ENCODE data around the gene SNORC.
"Not testable (repeated sequence)": the region's sequence is repeated elsewhere in the genome, so short reads cannot be mapped to it uniquely, and the experiment has no call there.

Gene SNORC

DNA sequence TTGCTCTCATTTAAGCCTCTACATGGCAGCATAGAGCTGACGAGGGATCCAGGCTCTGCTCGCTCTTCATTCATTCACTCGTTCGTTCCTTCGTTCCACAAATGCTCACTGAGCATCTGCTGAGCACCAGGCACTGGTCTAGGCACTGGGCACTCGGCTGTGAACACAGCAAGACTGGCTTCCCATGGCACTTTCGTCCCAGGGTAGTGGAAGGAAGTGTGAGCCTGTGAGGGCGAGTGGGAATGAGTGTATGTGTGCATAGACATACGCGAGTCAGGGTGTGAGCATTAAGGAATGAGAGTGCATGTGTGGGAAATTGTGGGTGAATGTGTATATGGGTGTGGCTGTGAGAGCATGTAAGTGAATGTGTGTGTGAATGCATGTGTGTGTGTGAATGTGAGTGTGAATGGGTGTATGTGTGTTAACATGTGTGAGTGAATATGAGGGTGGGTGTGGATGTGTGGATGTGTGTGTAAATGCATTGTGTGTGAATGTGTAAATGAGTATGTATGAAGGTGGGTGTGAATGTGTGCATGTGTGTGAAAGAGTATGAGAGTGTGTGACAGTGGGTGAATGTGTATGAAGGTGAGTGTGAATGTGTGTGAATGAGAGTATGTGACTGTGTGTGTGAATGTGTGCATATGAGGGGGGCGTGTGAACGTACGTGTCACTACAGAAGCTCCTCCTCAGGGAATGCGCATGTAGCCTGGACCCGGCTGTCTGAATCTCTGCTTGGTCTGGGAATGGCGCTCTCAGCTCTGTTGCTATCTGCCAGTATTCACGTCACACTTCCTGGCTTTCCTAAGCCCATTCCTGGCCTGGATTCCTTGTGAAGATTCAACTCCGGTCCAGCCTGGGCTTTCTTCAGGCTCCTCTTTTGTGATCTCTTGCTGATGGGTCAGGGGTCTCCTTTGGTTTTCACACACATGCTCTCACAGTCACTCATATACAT, 28.8 kb downstream of the SNORC start:
- no peak for DNase-seq

GRCh38 chr2:232900811-232901735, 31.0 kb downstream of the SNORC start:
- no peak for DNase-seq

GRCh38 chr2:232901736-232902578, 31.9 kb downstream of the SNORC start:
- no peak for DNase-seq

DNA sequence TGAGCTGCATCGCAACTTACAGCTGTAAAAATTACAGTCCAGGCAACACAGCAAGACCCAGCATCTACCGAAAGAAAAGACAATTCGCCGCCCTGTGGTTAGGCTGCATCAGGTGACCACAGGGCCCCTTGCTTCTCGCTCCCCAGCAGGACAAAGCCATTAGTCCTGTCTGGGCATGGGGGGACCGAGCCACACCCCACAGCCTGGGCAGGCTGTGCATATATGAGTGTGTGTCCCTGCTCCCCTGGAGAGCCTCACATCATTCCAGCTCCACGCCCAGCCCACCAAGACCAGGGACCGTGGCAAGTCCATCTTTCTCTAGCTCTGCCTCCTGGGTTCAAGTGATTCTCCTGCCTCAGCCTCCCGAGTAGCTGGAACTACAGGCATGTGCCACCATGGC, 33.9 kb downstream of the SNORC start:
- no peak for DNase-seq

DNA sequence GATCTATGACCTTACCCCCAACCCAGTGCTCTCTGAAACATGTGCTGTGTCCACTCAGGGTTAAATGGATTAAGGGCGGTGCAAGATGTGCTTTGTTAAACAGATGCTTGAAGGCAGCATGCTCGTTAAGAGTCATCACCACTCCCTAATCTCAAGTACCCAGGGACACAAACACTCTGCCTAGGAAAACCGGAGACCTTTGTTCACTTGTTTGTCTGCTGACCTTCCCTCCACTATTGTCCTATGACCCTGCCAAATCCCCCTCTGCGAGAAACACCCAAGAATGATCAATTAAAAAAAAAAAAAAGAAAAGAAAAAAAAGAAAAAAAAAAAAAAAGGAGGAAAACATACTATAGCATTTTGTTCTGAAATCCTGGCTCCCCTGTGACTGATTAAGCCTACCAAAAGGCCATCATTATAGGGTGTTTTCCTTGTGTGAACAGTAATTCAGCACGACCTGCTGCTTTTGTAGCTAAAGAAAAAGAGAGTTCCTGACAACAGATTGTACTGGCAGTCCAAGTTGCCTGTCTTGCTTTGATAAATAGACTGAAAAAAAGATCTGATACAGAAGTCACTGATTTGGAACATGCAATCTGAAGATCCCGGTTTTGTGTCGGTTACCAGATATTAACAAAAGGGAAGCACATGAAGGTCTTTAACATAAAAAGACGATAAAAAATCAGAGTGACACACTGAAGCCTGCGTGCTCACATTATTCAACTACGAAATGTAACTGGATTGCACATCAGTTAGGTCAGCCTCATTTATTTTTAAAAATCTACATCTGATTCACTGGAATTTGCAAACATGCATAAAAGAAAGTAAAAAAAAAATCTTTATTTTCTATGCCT, 37.0 kb downstream of the SNORC start:
- not testable (repeated sequence) for DNase-seq

DNA sequence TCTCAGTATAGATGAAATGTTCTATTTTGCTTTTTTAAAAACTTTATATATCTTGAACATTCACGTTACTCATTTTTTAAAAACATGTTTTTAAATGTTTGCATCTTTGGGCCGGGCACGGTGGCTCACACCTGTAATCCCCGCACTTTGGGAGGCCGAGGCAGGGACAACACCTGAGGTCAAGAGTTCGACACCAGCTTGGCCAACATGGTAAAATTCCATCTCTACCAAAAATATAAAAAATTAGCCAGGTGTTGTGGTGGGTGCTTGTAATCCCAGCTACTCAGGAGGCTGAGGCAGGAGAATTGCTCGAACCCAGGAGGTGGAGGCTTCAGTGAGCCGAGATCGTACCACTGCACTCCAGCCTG, 37.6 kb downstream of the SNORC start:
- not testable (repeated sequence) for DNase-seq

- no peak for DNase-seq
Observed at GRCh38 chr2:232908695-232909094, 38.6 kb downstream of the SNORC start.

DNA sequence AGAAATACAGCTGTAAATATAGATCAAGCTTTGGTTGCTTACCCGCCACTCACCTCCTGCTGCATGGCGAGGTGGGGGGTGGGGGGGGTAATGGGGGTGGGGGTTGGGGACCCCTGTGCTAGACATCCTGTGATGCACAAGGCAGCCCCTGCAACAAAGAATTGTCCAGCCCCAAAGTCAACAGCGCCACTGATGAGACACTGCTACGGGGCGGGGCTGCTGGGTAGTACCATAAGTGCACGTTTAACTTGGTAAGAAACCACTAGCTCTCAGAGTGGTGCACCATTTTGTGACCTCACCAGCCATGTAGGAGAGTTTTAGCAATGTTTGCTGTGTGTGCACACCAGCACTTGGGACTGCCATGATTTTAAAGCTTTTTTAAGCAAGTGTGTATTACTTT, 40.3 kb downstream of the SNORC start:
- DNase-seq = no peak

- no peak for DNase-seq
Observed at GRCh38 chr2:232911712-232912277, 41.7 kb downstream of the SNORC start.

DNA sequence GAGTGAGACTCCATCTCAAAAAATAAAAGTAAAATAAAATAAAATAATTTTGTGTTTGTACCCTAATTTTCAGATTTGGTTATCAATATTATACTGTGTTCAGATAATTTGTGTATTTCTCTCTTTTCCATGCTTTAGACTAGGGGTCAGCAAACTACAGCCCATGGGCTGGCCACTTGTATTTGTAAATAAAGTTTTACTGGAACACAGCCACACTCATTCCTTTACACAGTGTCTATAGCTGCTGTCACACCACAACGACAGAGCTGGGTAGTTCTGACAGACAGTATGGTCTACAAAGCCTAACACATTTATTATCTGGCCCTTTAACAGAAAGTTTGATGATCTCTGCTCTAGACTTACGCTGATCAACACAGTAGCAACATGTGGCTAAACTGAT, 43.8 kb downstream of the SNORC start:
- DNase-seq = no peak

- DNase-seq = no peak
Observed at GRCh38 chr2:232919141-232919540, 49.1 kb downstream of the SNORC start.

DNA sequence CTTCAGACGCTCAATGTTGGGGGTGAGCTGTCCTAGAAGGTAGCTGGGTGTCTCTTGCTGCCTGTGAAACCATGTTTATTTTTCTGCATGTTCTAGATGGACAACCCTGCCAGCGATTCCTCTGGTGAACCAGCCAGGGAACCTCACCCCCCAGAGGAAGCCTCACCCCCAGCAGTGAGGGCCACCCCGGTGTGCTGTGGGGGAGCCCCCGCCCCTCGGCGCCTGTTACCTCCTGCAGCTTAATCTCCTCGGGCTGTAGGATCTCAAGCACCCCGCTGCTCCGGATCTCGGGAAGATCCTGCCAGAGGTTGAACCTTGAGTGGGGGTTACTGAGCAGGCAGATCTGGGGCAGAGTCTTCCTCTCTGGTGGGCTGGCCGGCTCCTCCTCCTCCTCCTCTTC, 50.0 kb downstream of the SNORC start:
- DNase-seq = no peak

DNA sequence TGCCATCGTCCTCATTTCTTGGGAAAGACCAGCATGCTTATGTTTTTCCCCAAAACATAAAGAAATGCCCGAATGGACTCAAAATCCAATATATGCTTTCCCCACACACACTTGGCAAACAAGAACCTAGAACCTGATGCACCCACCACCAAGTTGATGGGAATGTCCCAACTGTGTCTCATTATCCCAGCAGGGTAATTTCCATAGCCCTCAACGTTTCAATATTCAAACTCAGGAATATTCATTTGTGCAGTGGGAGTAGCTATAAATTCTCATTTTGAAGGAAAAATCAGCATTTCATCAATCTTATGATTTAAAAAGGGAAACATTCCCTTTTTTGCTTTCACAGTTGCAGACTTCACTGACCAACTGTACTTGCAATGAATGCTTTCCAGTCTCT, 50.7 kb downstream of the SNORC start:
- DNase-seq = no peak

- no peak for DNase-seq
Observed at GRCh38 chr2:232924433-232924832, 54.4 kb downstream of the SNORC start.

- DNase-seq = no peak
Observed at GRCh38 chr2:232925153-232925820, 55.2 kb downstream of the SNORC start.

GRCh38 chr2:232925821-232926156, 55.7 kb downstream of the SNORC start:
- no peak for DNase-seq

DNA sequence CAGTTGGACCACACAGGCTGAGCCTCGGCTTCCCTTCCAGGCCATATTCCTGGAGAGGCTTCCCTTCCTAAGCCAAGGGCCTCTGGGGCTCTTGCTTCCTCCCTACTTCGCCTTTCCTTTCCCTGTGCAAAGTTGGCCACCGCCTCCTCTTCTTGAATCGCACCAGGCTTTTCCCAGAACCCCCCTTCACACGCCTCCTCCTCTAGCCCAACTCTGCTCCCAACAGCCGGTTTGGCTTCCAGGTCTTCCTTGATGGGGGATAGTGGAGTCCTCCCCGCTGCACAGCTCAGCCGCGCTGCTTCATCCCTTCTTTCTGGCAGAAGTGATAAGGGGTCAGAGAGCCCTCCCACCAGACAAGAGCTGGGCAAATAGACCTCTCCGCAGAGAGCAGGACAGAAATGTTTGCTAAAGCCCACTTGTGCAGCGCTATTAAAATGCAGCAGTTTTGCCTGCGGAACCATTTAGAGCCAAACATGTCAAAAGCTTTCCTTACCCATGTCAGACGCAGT, 56.4 kb downstream of the SNORC start:
- DNase-seq = no peak

DNA sequence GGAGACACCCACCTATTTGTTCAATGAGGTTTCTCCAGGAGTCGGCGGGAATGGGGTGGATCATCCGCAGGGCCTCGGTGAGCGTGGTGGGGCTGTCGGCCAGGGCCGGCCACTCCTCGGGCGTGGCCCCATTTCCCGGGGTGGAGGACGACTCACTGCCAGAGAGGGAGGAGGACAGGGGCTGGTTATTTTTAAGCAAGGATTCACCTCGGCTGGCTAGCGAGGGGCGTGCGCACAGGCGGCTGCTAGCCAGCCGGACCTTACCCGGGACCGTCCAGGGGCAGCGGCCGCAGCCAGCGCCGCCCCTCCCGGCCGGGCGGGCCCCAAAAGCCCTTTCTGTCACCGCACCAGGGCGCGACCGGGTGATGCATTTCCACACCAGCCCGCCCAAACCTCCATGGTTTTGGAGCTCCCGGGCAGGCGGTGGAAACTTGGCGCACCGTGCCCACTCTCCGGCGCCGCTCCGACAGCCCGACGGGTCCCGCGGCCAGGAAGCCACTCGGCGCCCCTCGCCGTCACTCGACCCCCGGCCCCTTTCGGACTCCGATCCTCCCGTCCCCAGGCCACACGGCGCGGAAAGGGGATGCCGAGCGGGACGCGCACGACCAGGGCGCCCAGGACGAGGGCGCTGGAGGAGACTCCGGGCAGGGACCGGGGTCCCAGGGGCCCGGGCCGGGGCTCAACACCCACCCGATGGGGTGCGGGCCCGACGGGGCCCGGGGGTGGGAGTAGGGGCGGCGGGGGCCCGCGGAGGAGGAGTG, 57.1 kb downstream of the SNORC start:
- no peak for DNase-seq

DNA sequence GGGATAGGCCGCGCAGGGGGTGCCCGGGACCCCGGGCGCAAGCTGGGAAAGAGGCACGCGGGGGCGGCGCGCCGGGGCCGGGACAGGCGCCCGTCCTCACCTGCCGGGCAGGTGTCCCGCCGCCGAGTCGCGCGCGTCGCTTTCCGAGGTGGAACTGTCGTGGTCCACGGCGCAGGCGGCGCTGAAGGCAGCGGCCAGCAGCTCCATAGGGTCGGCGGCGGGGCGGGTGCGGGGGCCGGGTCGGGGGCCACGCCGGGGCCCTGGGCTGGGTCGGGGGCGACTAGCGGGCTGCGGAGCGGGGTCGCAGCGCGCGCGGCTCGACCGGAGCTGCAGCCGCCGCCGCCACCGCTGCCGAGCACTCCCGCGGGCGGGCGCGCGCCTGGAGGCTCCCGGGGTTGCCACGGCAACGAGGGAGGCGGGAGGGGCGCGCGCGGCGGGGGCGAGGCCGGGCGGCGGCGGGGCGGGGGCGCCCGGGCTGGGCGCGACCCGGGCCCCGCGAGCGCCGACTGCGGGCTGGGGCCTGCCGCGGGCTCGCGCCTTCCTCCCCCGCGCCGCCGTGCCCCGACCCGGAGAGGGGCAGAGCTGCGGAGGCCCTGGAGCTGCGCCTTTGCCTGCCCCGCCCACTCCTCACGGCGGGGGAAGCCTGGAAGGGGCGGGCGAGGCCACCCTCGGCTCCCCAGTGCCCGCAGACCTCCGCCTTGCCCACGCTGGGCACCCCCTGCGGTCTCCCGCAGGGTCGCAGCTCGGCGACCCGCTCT, 57.9 kb downstream of the SNORC start:
- DNase-seq = no peak
